Measurements from ENCODE around the gene SAC3D1.

Gene SAC3D1

DNA sequence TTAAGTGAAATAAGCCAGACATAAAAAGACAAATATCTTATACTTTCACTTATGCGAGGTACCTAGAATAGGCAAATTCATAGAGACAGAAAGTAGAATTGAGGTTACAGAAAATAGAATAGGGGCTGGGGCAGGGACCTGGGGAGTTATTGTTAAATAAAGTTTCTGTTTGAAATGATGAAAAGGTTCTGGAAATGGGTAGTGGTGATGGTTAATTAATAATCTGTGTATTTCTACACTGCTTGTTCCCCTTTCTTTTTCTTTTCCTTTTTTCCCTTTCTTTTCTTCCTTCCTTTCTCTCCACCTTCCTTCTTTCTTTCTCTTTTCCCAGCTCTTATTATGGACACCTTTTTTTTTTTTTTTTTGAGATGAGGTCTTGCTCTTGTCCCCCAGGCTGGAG, 14.5 kb downstream of the SAC3D1 start:
- TF ChIP-seq, protein P1, sequence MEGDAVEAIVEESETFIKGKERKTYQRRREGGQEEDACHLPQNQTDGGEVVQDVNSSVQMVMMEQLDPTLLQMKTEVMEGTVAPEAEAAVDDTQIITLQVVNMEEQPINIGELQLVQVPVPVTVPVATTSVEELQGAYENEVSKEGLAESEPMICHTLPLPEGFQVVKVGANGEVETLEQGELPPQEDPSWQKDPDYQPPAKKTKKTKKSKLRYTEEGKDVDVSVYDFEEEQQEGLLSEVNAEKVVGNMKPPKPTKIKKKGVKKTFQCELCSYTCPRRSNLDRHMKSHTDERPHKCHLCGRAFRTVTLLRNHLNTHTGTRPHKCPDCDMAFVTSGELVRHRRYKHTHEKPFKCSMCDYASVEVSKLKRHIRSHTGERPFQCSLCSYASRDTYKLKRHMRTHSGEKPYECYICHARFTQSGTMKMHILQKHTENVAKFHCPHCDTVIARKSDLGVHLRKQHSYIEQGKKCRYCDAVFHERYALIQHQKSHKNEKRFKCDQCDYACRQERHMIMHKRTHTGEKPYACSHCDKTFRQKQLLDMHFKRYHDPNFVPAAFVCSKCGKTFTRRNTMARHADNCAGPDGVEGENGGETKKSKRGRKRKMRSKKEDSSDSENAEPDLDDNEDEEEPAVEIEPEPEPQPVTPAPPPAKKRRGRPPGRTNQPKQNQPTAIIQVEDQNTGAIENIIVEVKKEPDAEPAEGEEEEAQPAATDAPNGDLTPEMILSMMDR (IDR thresholded peaks at IDR 0.05; ENCODE audit: low read depth, low read length): no peak
- DNase-seq (ENCODE audit: extremely low read depth, low read depth): no peak

DNA sequence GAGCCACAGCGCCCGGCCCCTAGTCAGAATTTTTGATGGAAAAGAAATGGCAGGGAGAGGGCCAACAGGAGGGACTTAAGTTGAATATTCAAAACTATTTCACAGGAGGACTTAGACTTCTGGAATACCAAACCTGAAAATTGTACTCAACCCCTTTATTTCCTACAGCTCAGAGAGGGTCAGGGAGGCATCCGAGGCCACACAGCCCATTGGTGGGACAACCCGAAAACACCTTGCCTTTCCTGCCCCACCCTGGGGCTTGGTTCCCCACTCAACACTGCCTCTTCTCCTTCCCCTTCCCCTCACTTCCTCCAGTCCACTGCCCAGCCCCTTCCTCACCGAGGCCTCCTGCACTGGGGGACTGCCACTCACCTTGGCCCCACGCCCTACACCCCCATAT, 16.0 kb downstream of the SAC3D1 start:
- no peak for DNase-seq (ENCODE audit: extremely low read depth, low read depth)
- TF ChIP-seq, protein P1 (IDR thresholded peaks at IDR 0.05; ENCODE audit: low read depth, low read length): no peak

DNA sequence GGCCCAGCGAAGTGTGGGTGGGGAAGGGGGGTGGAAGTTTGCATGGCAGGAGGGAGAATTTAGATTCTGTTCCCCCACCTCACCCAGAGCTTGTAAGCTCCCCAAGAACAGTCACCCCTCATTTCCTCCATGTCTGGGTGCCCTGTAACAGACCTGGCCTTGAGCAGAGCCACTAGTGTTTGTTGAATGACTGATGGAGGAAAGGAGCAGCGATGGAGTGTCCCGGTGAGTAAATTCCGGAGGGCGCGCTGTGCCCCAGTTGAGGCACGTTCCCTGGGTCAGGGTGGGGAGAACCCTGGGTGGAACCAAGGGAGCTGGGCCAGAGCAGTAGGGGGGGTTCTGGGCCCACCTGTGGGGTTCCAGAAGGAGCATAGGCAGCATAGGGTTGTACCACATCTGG, 16.5 kb downstream of the SAC3D1 start:
- DNase-seq (ENCODE audit: extremely low read depth, low read depth): no peak
- TF ChIP-seq, protein P1 (IDR thresholded peaks at IDR 0.05; ENCODE audit: low read depth, low read length): no peak

DNA sequence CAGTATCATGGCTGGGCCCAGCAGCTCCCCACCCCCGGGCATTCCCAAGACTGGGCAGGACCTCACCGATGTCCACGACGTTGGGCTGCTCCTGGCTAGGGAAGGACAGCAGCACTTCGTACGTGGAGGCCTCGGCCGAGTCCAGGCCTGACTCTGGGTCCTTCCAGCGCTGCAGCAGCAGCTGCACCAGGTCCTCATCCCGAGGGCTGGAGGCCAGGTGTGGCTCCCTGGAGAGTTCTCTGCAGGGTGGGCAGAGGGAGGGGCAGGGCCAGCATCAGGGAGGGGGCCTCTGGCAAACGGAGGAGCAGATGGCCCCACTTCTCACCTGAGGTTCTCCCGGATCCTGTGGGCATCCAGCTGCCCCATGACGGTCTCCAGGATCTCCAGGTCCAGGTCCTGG, 17.0 kb downstream of the SAC3D1 start:
- TF ChIP-seq, protein P1 (IDR thresholded peaks at IDR 0.05; ENCODE audit: low read depth, low read length): no peak
- no peak for DNase-seq (ENCODE audit: extremely low read depth, low read depth)

DNA sequence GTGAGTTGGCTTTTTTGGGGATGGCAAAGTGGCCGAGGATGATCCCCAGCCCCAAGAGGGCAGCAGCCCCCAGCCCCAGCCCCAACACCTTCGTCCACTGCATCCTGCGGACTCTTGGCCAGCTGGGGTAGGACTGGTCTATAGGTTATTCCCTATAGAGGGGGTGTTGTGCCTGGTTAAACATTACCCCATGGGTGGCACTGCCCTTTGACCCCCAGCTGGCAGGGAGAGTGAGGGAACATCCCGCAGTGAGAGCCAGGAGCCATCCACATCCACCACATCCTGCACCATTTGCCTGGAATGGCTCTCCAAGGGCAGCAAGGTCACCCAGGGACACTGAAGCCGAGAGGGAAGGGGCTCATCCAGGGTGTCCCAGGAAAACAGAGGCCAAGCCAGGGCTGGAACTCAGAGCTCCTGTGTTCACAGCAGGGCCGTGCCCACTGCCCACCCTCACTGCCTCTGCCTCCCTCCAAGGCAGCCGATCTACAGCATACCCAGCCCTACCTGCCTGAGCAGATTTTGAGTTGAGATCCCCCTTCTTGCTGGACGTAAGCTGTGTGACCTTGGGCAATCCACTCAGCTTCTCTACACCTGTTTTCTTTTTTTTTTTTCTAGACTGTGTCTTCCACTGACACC, 17.5 kb downstream of the SAC3D1 start, which contains the start of gene NAALADL1:
Gene NAALADL1, minus strand, starts transcription at position 135 of the 636 bp plus-strand sequence. Its CDS starts 32 bp downstream, at position 103.
- no peak for DNase-seq (ENCODE audit: extremely low read depth, low read depth)
- TF ChIP-seq, protein P1 (IDR thresholded peaks at IDR 0.05; ENCODE audit: low read depth, low read length): no peak

DNA sequence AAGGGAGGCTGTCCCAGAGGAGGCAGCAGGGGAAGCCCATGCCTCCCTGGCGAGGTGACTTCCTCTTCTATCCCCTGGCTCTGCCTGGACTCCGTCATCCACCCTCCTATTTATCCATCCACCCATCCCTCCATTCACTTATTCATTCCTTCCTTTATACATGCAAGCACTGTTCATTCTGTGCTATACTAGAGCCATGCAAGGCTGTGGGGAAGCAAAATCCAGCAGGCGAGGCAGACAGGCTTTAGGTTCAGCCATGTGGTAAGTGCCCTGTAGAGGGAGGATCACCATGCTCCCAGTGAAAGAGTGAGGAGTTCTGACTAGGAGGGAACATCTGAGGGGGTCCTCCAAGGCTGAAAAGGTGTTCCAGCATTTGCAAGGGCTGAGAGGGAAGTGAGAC, 18.5 kb downstream of the SAC3D1 start:
- TF ChIP-seq, protein P1 (IDR thresholded peaks at IDR 0.05; ENCODE audit: low read depth, low read length): no peak
- DNase-seq (ENCODE audit: extremely low read depth, low read depth): no peak

DNA sequence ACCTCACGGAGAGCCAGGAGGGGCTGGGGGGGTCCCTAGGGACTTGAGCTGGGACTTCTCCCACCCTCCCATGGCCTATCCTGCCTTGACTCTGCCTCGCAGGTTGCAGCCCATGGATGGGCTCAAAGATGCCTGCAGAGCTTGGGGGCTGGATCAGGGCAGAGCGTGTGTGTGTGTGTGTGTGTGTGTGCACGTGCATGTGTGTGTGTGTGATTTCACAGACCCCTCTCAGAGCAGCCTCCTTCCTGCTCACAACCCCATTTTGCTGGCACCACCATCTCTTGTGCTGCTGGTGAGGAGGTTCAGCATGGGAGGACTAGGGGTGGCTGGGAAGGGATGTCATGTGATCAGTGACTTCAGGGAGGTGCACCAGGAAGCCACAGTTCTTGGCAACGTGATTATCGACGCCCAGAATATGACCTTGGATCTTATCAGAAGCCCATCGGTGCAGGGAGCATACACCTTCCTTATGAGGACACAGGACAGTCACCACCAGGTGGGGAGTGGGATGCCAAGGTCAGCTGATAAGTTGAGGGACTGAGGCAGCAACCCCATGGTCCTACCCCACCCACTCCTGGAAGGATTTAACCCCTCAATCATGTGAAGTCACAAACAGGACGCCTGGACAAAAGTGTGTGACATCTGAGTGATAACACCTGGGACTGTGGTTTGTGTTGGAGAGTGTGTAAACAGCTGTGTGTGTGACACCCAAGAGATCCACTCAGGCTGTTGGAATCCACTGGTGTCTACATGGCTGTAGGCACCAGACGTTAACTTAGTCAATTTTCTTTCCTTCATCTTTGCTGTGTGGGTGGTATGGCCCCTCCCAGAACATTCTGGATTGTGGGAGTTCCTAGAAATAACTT, 19.2 kb downstream of the SAC3D1 start:
- TF ChIP-seq, protein P1 (IDR thresholded peaks at IDR 0.05; ENCODE audit: low read depth, low read length): no peak
- DNase-seq (ENCODE audit: extremely low read depth, low read depth): no peak
